HCT116 (cell line): ENCODE data around the gene CAMSAP1. TPM values are rescaled to one million over a fixed set of nuclear protein-coding genes. Genes with fewer than 3 reads are reported as not detected.

Experiments used
- ATAC-seq: fragments of 200-7000 bp; cut with Tn5 transposase; 2 replicates; pipeline ENCODE4 v1.9.1; 2020; ENCODE audit warnings: mild to moderate bottlenecking, moderate library complexity
- BruUV-seq: library from RNA; stranded (reverse); fragments of 400-500 nt; replicated peaks from 2 replicates; lab custom pipeline; 2021; lab: Mats Ljungman, UMichigan
- CTCF ChIA-PET: fragments of 300-600 bp; sonication (Branson Sonifier 250); formaldehyde crosslinking; loops from one replicate; lab custom pipeline; 2021; ENCODE audit warnings: antibody characterized with exemption; lab: Charles Lee
- POLR2A ChIA-PET: fragments of 300-600, 350-600 bp; sonication (Branson Sonifier 250); formaldehyde crosslinking; loops from one replicate; lab custom pipeline; 2021; ENCODE audit warnings: antibody characterized with exemption; lab: Charles Lee
- RAD21 ChIA-PET, 2 experiments: fragments of 300-600 bp; sonication (Branson Sonifier 250); formaldehyde crosslinking; loops; one replicate each; lab custom pipeline; 2023; ENCODE audit warnings: low total read pairs in 2 of 2; ENCODE audit not compliant: uncharacterized antibody in 2 of 2, unreplicated experiment in 2 of 2, low non-redundant PET in 1 of 2; lab: Charles Lee
- DNase-seq: peaks from one replicate; pipeline ENCODE4 v3.0.0-alpha.2; 2010; ENCODE audit warnings: low read depth, low spot score
- H2AFZ ChIP-seq: fragments of 200-600 bp; shearing (Covaris generic), sonication (generic); 2 replicates; pipeline ENCODE4 v1.6.1; 2017; ENCODE audit warnings: low read depth, mixed run types, mixed read lengths, antibody characterized with exemption, low read length; ENCODE audit not compliant: poor library complexity, severe bottlenecking
- H3K27ac ChIP-seq: 2 replicates; pipeline ENCODE4 v1.5.1; 2012; ENCODE audit warnings: low read depth, low read length
- H3K27me3 ChIP-seq: fragments of 200-600 bp; sonication (generic); 2 replicates; pipeline ENCODE4 v1.6.1; 2016; ENCODE audit warnings: mixed run types, low read length, mixed read lengths; ENCODE audit not compliant: insufficient read depth
- H3K36me3 ChIP-seq, 2 experiments: fragments of 200-500 bp in 1 of 2; fragments of 200-600 bp in 1 of 2; sonication (Bioruptor generic) in 1 of 2; sonication (generic) in 1 of 2; 2 replicates each; pipeline versions ENCODE4 v1.5.1 to v1.6.1; 2014 to 2016; ENCODE audit warnings: low read length in 2 of 2, inconsistent platforms in 1 of 2, mixed read lengths in 1 of 2, mixed run types in 1 of 2; ENCODE audit not compliant: insufficient read depth in 2 of 2, control insufficient read depth in 1 of 2
- H3K4me1 ChIP-seq, 2 experiments: fragments of 200-600 bp in 1 of 2; sonication (generic) in 1 of 2; 2 replicates each; pipeline versions ENCODE4 v1.5.1 to v1.6.1; 2012 to 2017; ENCODE audit warnings: low read length in 2 of 2, inconsistent platforms in 1 of 2, mild to moderate bottlenecking in 1 of 2, mixed read lengths in 1 of 2, mixed run types in 1 of 2, moderate library complexity in 1 of 2; ENCODE audit not compliant: insufficient read depth in 2 of 2, control insufficient read depth in 1 of 2
- H3K4me2 ChIP-seq: fragments of 200-600 bp; sonication (generic); 2 replicates; pipeline ENCODE4 v1.6.1; 2017; ENCODE audit warnings: mixed run types, low read length, mixed read lengths
- H3K4me3 ChIP-seq, 2 experiments: fragments of 200-600 bp in 1 of 2; sonication (generic) in 1 of 2; replicated peaks in 1 of 2; 2 replicates each; pipeline ENCODE4 v1.5.1; 2011 to 2016; ENCODE audit warnings: low read length in 2 of 2, control low read depth in 1 of 2, low read depth in 1 of 2, mild to moderate bottlenecking in 1 of 2, mixed read lengths in 1 of 2, mixed run types in 1 of 2
- H3K79me2 ChIP-seq: fragments of 200-600 bp; sonication (generic); 2 replicates; pipeline ENCODE4 v1.6.1; 2017; ENCODE audit warnings: mild to moderate bottlenecking, mixed run types, low read length, moderate library complexity, mixed read lengths; ENCODE audit not compliant: insufficient read depth
- H3K9ac ChIP-seq: fragments of 200-600 bp; sonication (generic); 2 replicates; pipeline ENCODE4 v1.6.1; 2016; ENCODE audit warnings: low read length, mixed read lengths
- H3K9me2 ChIP-seq: fragments of 200-600 bp; sonication (generic), shearing (Covaris generic); 2 replicates; pipeline ENCODE4 v1.6.1; 2017; ENCODE audit warnings: mixed run types, mild to moderate bottlenecking, moderate library complexity; ENCODE audit not compliant: insufficient read depth
- H3K9me3 ChIP-seq, 2 experiments: fragments of 200-500 bp in 1 of 2; fragments of 200-600 bp in 1 of 2; sonication (Bioruptor generic) in 1 of 2; sonication (generic) in 1 of 2; 2 replicates each; pipeline ENCODE4 v1.6.1; 2014 to 2017; ENCODE audit warnings: low read length in 2 of 2, mixed read lengths in 2 of 2, inconsistent platforms in 1 of 2, low read depth in 1 of 2, mild to moderate bottlenecking in 1 of 2, mixed run types in 1 of 2, moderate library complexity in 1 of 2; ENCODE audit not compliant: control insufficient read depth in 1 of 2, insufficient read depth in 1 of 2
- H4K20me1 ChIP-seq: fragments of 200-600 bp; sonication (generic), shearing (Covaris generic); 2 replicates; pipeline ENCODE4 v1.6.1; 2017; ENCODE audit warnings: mixed run types, mild to moderate bottlenecking, moderate library complexity; ENCODE audit not compliant: insufficient read depth
- ELF1 ChIP-seq: IDR thresholded peaks from 2 replicates; pipeline ENCODE4 v1.6.1; 2012; ENCODE audit warnings: low read depth, borderline replicate concordance
- RAD21 ChIP-seq: IDR thresholded peaks from 2 replicates; pipeline ENCODE4 v1.6.1; 2012; ENCODE audit warnings: low read depth, mild to moderate bottlenecking
- YY1 ChIP-seq: IDR thresholded peaks from 2 replicates; pipeline ENCODE4 v1.6.1; 2011; ENCODE audit warnings: low read length, low read depth, moderate library complexity, mild to moderate bottlenecking; ENCODE audit not compliant: insufficient replicate concordance; ENCODE audit errors: extremely low read depth
- ZFX ChIP-seq: fragments of 450-650 bp; IDR thresholded peaks from 2 replicates; pipeline ENCODE4 v1.6.1; 2017
- ZNF274 ChIP-seq: fragments of 200-500 bp; sonication (Bioruptor generic); IDR thresholded peaks from 2 replicates; pipeline ENCODE4 v1.6.1; 2014; ENCODE audit warnings: mild to moderate bottlenecking, low read depth, low read length, inconsistent platforms
- intact Hi-C: fragments of 100-400 bp; cut with micrococcal nuclease; formaldehyde crosslinking; loops from 2 replicates; pipeline ENCODE4 v1.10.0; 2022
- total RNA-seq: library from RNA; stranded (reverse); gene quantifications from one replicate; pipeline ENCODE4 v1.2.1, GENCODE V29; 2021; ENCODE audit not compliant: unreplicated experiment
- TF ChIP-seq, protein P1 (sequence below): IDR thresholded peaks from 2 replicates; pipeline ENCODE4 v1.6.1; 2012
- TF ChIP-seq, protein P2 (sequence below), 3 experiments: fragments of 200-600 bp in 1 of 3; sonication (generic) in 1 of 3; IDR thresholded peaks in 2 of 3; conservative IDR thresholded peaks in 1 of 3; 2 replicates each; pipeline ENCODE4 v1.5.1; 2012 to 2017; ENCODE audit warnings: low read depth in 2 of 3, low read length in 2 of 3, antibody characterized with exemption in 1 of 3, borderline replicate concordance in 1 of 3, control low read depth in 1 of 3, mild to moderate bottlenecking in 1 of 3, mixed read lengths in 1 of 3, mixed run types in 1 of 3, moderate library complexity in 1 of 3; ENCODE audit not compliant: insufficient read depth in 1 of 3
- TF ChIP-seq, protein P3 (sequence below): IDR thresholded peaks from 2 replicates; pipeline ENCODE4 v1.6.1; 2011; ENCODE audit warnings: mild to moderate bottlenecking, low read length, moderate library complexity; ENCODE audit not compliant: insufficient replicate concordance; ENCODE audit errors: extremely low read depth

CAMSAP1 gene
- total RNA-seq, 1 experiment from 2014 or later, result 33.1 TPM

DNA sequence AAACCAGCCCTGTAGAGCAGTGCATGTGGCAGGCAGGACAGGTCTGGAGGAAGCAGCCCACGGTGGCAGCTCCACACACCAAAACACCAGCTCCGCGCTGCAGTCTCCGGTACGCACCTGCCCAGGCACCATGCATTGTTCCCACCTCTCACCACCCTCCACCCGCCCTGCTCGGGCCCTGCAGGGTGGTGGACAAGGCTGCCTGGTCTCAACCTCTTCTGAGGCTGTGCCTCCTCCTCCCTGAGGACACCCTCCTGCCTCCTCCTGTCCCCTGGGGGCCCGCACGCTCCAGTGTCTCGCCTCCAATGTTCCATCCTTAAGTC lies 109.1 kb downstream of the CAMSAP1 start:
- BruUV-seq, result no TSS peak
- POLR2A ChIA-PET, result no interaction called here
- intact Hi-C loops, result no loop called here
- Histone ChIP-seq H3K4me2 (no peak overlapping the region), H3K36me3 (no peaks in the 10 kb centered on the region), H2AFZ (no peak overlapping the region), H3K9me3 (no peaks in the 10 kb centered on the region), H3K79me2 (no peaks in the 10 kb centered on the region), H3K27ac (no peak overlapping the region), H4K20me1 (no peaks in the 10 kb centered on the region), H3K27me3 (no peaks in the 10 kb centered on the region), H3K9ac (no peak overlapping the region), H3K9me2 (no peaks in the 10 kb centered on the region), H3K4me1 (peaks cover 0 to 8% of the 10 kb centered on the region in 2 experiments; a peak in 1 of 4 replicates), H3K4me3 (no peak overlapping the region)
- RAD21 ChIA-PET, result no interaction called here
- no peak for DNase-seq
- ATAC-seq, result no peak
- CTCF ChIA-PET, result no interaction called here
- TF ChIP-seq, protein P1, sequence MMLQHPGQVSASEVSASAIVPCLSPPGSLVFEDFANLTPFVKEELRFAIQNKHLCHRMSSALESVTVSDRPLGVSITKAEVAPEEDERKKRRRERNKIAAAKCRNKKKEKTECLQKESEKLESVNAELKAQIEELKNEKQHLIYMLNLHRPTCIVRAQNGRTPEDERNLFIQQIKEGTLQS, result no peak
- TF ChIP-seq ELF1 (no peak), YY1 (no peak)

DNA sequence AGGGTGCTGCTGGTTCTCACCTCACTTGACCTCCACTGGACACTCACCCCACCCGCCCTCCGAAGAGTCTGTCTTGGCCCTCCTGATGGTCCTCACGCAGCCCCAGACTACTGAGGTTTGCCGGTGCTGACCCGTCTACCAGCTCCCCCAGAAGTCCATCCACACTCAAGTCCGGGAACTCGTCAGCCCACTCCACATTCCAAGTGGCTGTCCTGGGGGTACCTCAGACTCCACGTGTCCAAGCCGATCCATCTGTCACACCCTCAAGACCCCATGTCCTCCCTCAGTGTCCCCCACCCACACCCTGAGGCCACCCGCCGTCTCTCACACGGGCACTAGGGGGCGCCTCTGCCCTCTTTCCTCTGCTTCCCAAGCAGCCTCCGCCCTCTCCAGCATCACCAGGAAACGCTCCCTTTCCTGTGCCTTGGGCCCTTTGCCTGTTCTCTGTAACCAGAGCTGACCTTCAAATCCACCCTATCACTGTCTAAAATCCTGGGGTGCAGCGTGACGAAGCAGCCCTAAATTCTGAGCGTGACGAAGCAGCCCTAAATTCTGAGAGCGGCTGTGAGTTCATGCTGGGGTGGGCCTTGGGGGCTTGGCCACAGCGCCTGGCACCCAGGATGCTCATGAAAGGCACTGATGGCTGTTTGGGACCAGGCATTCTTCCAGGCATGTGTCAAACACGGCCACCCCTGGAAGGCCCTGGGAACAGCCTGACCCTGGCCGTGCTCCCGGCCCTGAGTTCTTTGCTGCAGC lies 109.7 kb downstream of the CAMSAP1 start:
- Histone ChIP-seq H3K4me1 (peaks cover 0 to 4% of the 10 kb centered on the region in 2 experiments; a peak in 1 of 4 replicates), H3K27ac (no peak overlapping the region), H3K9me2 (no peaks in the 10 kb centered on the region), H3K4me3 (no peak overlapping the region), H3K79me2 (no peaks in the 10 kb centered on the region), H3K4me2 (no peak overlapping the region), H3K9me3 (no peaks in the 10 kb centered on the region)
- RAD21 ChIA-PET, result no interaction called here
- BruUV-seq, result no TSS peak
- intact Hi-C loops, result loop anchor here (1.0 kb wide), 1 partner anchor 326 kb away; no protein-coding TSS in a partner anchor
- CTCF ChIA-PET, result interaction anchor here (0.7 to 2.6 kb wide), 3 partner anchors 9 to 325 kb away, joined by 3 to 7 read pairs (median 4); no protein-coding TSS in a partner anchor
- ATAC-seq, result peak; percentile 91
- TF ChIP-seq YY1 (no peak), ZNF274 (no peak), RAD21 (peak; percentile 79), ZFX (no peak)
- TF ChIP-seq, protein P2, sequence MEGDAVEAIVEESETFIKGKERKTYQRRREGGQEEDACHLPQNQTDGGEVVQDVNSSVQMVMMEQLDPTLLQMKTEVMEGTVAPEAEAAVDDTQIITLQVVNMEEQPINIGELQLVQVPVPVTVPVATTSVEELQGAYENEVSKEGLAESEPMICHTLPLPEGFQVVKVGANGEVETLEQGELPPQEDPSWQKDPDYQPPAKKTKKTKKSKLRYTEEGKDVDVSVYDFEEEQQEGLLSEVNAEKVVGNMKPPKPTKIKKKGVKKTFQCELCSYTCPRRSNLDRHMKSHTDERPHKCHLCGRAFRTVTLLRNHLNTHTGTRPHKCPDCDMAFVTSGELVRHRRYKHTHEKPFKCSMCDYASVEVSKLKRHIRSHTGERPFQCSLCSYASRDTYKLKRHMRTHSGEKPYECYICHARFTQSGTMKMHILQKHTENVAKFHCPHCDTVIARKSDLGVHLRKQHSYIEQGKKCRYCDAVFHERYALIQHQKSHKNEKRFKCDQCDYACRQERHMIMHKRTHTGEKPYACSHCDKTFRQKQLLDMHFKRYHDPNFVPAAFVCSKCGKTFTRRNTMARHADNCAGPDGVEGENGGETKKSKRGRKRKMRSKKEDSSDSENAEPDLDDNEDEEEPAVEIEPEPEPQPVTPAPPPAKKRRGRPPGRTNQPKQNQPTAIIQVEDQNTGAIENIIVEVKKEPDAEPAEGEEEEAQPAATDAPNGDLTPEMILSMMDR (IDR thresholded peaks at IDR 0.05 in 2 of 3, conservative IDR thresholded peaks at IDR 0.05 in 1 of 3; ENCODE audit: borderline replicate concordance in 1 of 3, insufficient read depth in 1 of 3, low read depth in 2 of 3, low read length in 2 of 3), result peak; percentile 74 to 95 (median 87)
- TF ChIP-seq, protein P3, sequence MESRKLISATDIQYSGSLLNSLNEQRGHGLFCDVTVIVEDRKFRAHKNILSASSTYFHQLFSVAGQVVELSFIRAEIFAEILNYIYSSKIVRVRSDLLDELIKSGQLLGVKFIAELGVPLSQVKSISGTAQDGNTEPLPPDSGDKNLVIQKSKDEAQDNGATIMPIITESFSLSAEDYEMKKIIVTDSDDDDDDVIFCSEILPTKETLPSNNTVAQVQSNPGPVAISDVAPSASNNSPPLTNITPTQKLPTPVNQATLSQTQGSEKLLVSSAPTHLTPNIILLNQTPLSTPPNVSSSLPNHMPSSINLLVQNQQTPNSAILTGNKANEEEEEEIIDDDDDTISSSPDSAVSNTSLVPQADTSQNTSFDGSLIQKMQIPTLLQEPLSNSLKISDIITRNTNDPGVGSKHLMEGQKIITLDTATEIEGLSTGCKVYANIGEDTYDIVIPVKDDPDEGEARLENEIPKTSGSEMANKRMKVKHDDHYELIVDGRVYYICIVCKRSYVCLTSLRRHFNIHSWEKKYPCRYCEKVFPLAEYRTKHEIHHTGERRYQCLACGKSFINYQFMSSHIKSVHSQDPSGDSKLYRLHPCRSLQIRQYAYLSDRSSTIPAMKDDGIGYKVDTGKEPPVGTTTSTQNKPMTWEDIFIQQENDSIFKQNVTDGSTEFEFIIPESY, result no peak
- TF ChIP-seq, all 23 proteins: peak for 2
- no peaks in the 10 kb centered on the region for H4K20me1 ChIP-seq
- no peak overlapping the region for H2AFZ ChIP-seq
- POLR2A ChIA-PET, result no interaction called here
- H3K9ac ChIP-seq, result no peak overlapping the region
- H3K27me3 ChIP-seq, result no peaks in the 10 kb centered on the region
- no peaks in the 10 kb centered on the region for H3K36me3 ChIP-seq
- peak; percentile 24 for DNase-seq
